NCI-H748 treated with DMSO at 0.1 percent for 48 hours (cell line): ENCODE measurements around the gene ZFP92.

Source experiments
- DNase-seq: peaks from one replicate; lab custom pipeline; 2025; lab: John Stamatoyannopoulos, UW

The ZFP92 gene

GRCh38 chrX:153439977-153440376 lies 28.7 kb downstream of the ZFP92 start:
- no peak for DNase-seq

- DNase-seq, result no peak
Measured at GRCh38 chrX:153440556-153441135, 29.4 kb downstream of the ZFP92 start.

- DNase-seq, result no peak
Measured at GRCh38 chrX:153441296-153441695, 30.0 kb downstream of the ZFP92 start.

GRCh38 chrX:153441981-153442380 lies 30.7 kb downstream of the ZFP92 start:
- no peak for DNase-seq

- no peak for DNase-seq
Measured at GRCh38 chrX:153442463-153442862, 31.2 kb downstream of the ZFP92 start.

- DNase-seq, result no peak
Measured at GRCh38 chrX:153443476-153444332, 32.4 kb downstream of the ZFP92 start.

- DNase-seq, result no peak
Measured at GRCh38 chrX:153444333-153445011, 33.2 kb downstream of the ZFP92 start.

GRCh38 chrX:153445106-153445855 lies 34.0 kb downstream of the ZFP92 start:
- DNase-seq, result no peak

GRCh38 chrX:153445856-153446635 lies 34.8 kb downstream of the ZFP92 start, which contains the start of gene TREX2:
TSS of gene TREX2 (minus strand) at chrX:153446056. CDS start at chrX:153445430, 626 bp downstream.
- no peak for DNase-seq

GRCh38 chrX:153446636-153446936 lies 35.3 kb downstream of the ZFP92 start:
- no peak for DNase-seq

- no peak for DNase-seq
Measured at GRCh38 chrX:153446950-153447580, 35.8 kb downstream of the ZFP92 start.

- DNase-seq, result no peak
Measured at GRCh38 chrX:153447581-153447960, 36.3 kb downstream of the ZFP92 start.

- DNase-seq, result no peak
Measured at GRCh38 chrX:153448556-153449367, 37.5 kb downstream of the ZFP92 start.

GRCh38 chrX:153449368-153450113 lies 38.3 kb downstream of the ZFP92 start:
- DNase-seq, result no peak

- DNase-seq, result no peak
Measured at GRCh38 chrX:153450114-153450948, 39.1 kb downstream of the ZFP92 start.

GRCh38 chrX:153450949-153451277 lies 39.6 kb downstream of the ZFP92 start:
- DNase-seq, result no peak

GRCh38 chrX:153454901-153455550 lies 43.8 kb downstream of the ZFP92 start:
- no peak for DNase-seq

- DNase-seq, result no peak
Measured at GRCh38 chrX:153455571-153455970, 44.3 kb downstream of the ZFP92 start.
